WTC11 (cell line): ENCODE results near the gene LIMD2. TPM values are rescaled to one million over a fixed set of nuclear protein-coding genes. Genes with fewer than 3 reads are reported as not detected.

Experiments
- ATAC-seq: fragments of 200-7000 bp; cut with Tn5 transposase; 2 replicates; pipeline ENCODE4 v1.10.0; 2021; ENCODE audit warnings: mild to moderate bottlenecking, moderate library complexity
- CTCF ChIA-PET: fragments of 300-600 bp; sonication (Branson Sonifier 250); formaldehyde crosslinking; loops from one replicate; lab custom pipeline; 2021; ENCODE audit warnings: antibody characterized with exemption; lab: Charles Lee
- POLR2A ChIA-PET: fragments of 350-600 bp; sonication (Branson Sonifier 250); formaldehyde crosslinking; loops from one replicate; lab custom pipeline; 2021; ENCODE audit warnings: antibody characterized with exemption; lab: Charles Lee
- DNase-seq: peaks from one replicate; pipeline ENCODE4 v3.0.0; 2021; ENCODE audit warnings: low spot score
- H3K27ac Mint-ChIP-seq: 2 replicates; pipeline ENCODE4 v1.8.0; 2021; ENCODE audit warnings: mixed read lengths
- H3K27me3 Mint-ChIP-seq: 2 replicates; pipeline ENCODE4 v1.8.0; 2021; ENCODE audit warnings: low read depth, mild to moderate bottlenecking, moderate library complexity, mixed read lengths
- H3K36me3 Mint-ChIP-seq: 2 replicates; pipeline ENCODE4 v1.8.0; 2021; ENCODE audit warnings: mixed read lengths
- H3K4me1 Mint-ChIP-seq: 2 replicates; pipeline ENCODE4 v1.8.0; 2022; ENCODE audit warnings: mixed read lengths
- H3K4me3 Mint-ChIP-seq: 2 replicates; pipeline ENCODE4 v1.8.0; 2021; ENCODE audit warnings: mild to moderate bottlenecking, moderate library complexity, mixed read lengths
- H3K9me3 Mint-ChIP-seq: 2 replicates; pipeline ENCODE4 v1.8.0; 2021; ENCODE audit warnings: mixed read lengths
- AFF4 ChIP-seq: sonication (generic); formaldehyde crosslinking; IDR thresholded peaks from 2 replicates; pipeline ENCODE4 v1.8.1; 2023; ENCODE audit warnings: mild to moderate bottlenecking, missing genetic modification reagents, borderline replicate concordance
- ATF2 ChIP-seq: sonication (generic); formaldehyde crosslinking; IDR thresholded peaks from 2 replicates; pipeline ENCODE4 v1.8.1; 2022; ENCODE audit warnings: low read depth, missing genetic modification reagents, borderline replicate concordance
- ATF6 ChIP-seq: sonication (generic); formaldehyde crosslinking; IDR thresholded peaks from 2 replicates; pipeline ENCODE4 v1.8.1; 2023; ENCODE audit warnings: mild to moderate bottlenecking, missing genetic modification reagents
- CDX4 ChIP-seq: fragments of 250-450 bp; sonication (Bioruptor Pico); IDR thresholded peaks from 2 replicates; pipeline ENCODE4 v1.9.0; 2021; ENCODE audit warnings: moderate library complexity, mild to moderate bottlenecking, inconsistent platforms, borderline replicate concordance
- E2F1 ChIP-seq: sonication (generic); formaldehyde crosslinking; IDR thresholded peaks from 2 replicates; pipeline ENCODE4 v1.8.0; 2022; ENCODE audit warnings: mild to moderate bottlenecking, missing genetic modification reagents
- ETV6 ChIP-seq: sonication (generic); formaldehyde crosslinking; IDR thresholded peaks from 2 replicates; pipeline ENCODE4 v1.8.1; 2022; ENCODE audit warnings: mild to moderate bottlenecking, missing genetic modification reagents
- FOXJ3 ChIP-seq: sonication (generic); formaldehyde crosslinking; IDR thresholded peaks from 2 replicates; pipeline ENCODE4 v1.9.0; 2021; ENCODE audit warnings: missing genetic modification reagents, mild to moderate bottlenecking, borderline replicate concordance
- HMGA2 ChIP-seq: fragments of 250-450 bp; sonication (Bioruptor Pico); IDR thresholded peaks from 2 replicates; pipeline ENCODE4 v1.4.0; 2021; ENCODE audit warnings: mild to moderate bottlenecking, moderate library complexity
- IRF2 ChIP-seq: sonication (generic); formaldehyde crosslinking; IDR thresholded peaks from 2 replicates; pipeline ENCODE4 v1.8.0; 2022; ENCODE audit warnings: low read depth, missing genetic modification reagents, borderline replicate concordance
- RELA ChIP-seq: sonication (generic); formaldehyde crosslinking; IDR thresholded peaks from 2 replicates; pipeline ENCODE4 v1.8.1; 2022; ENCODE audit warnings: missing genetic modification reagents, mild to moderate bottlenecking, borderline replicate concordance
- RORB ChIP-seq: fragments of 250-450 bp; sonication (Bioruptor Pico); IDR thresholded peaks from 2 replicates; pipeline ENCODE4 v1.9.0; 2021; ENCODE audit warnings: mild to moderate bottlenecking
- ZNF317 ChIP-seq: sonication (generic); formaldehyde crosslinking; IDR thresholded peaks from 2 replicates; pipeline ENCODE4 v1.8.1; 2023; ENCODE audit warnings: low read depth, mild to moderate bottlenecking, moderate library complexity, missing genetic modification reagents, borderline replicate concordance
- ZNF416 ChIP-seq: fragments of 250-450 bp; sonication (Bioruptor Pico); IDR thresholded peaks from 2 replicates; pipeline ENCODE4 v1.9.0; 2021; ENCODE audit warnings: mild to moderate bottlenecking, inconsistent platforms
- total RNA-seq: library from RNA; stranded (reverse); gene quantifications from 3 replicates; pipeline ENCODE4 v1.2.3, GENCODE V29; 2021

The LIMD2 gene
- total RNA-seq, 1 experiment from 2014 or later = 91.8 TPM

- Mint-ChIP-seq H3K27me3 (no peaks in the 10 kb centered on the region), H3K36me3 (peaks cover 7% of the 10 kb centered on the region), H3K9me3 (no peaks in the 10 kb centered on the region), H3K27ac (peak overlapping the region; percentile 89), H3K4me3 (peak overlapping the region; percentile 97), H3K4me1 (peaks cover 8% of the 10 kb centered on the region)
- no peak for TF ChIP-seq RELA (CRISPR knock-in tag)
- TF ChIP-seq E2F1 = no peak
- no peak for TF ChIP-seq ZNF317 (CRISPR knock-in tag)
- no peak for TF ChIP-seq HMGA2 (CRISPR knock-in tag)
- TF ChIP-seq CDX4 = no peak
- no peak for TF ChIP-seq FOXJ3 (CRISPR knock-in tag)
- DNase-seq (no peak), ATAC-seq (no peak)
- ChIA-PET POLR2A (interaction anchor here (1.0 kb wide), 1 partner anchor 29 kb away, joined by 3 read pairs; no protein-coding TSS in a partner anchor), CTCF (interaction anchor here (1.0 to 1.2 kb wide), 2 partner anchors 32 to 40 kb away, joined by 3 to 4 read pairs; partner anchors contain the start of gene CCDC47)
These were observed 41.1 kb upstream of the LIMD2 start for GRCh38 chr17:63741143-63741407.

GRCh38 chr17:63740464-63741142 is 40.7 kb upstream of the LIMD2 start:
- Mint-ChIP-seq H3K27ac (peak overlapping the region; percentile 89), H3K4me3 (peak overlapping the region; percentile 97), H3K9me3 (no peaks in the 10 kb centered on the region), H3K4me1 (peaks cover 8% of the 10 kb centered on the region), H3K27me3 (no peaks in the 10 kb centered on the region), H3K36me3 (peaks cover 2% of the 10 kb centered on the region)
- no peak for TF ChIP-seq AFF4 (CRISPR knock-in tag)
- no peak for TF ChIP-seq ATF2 (CRISPR knock-in tag)
- TF ChIP-seq ETV6 (CRISPR knock-in tag) = no peak
- TF ChIP-seq IRF2 (CRISPR knock-in tag) = no peak
- no peak for TF ChIP-seq RORB (CRISPR knock-in tag)
- TF ChIP-seq ATF6 (CRISPR knock-in tag) = no peak
- no peak for TF ChIP-seq ZNF416 (CRISPR knock-in tag)
- CTCF ChIA-PET = interaction anchor here (1.0 to 1.2 kb wide), 2 partner anchors 33 to 40 kb away, joined by 3 to 4 read pairs; partner anchors contain the start of gene CCDC47
- DNase-seq = no peak
- no peak for ATAC-seq
- POLR2A ChIA-PET = interaction anchor here (1.0 kb wide), 1 partner anchor 29 kb away, joined by 3 read pairs; no protein-coding TSS in a partner anchor
